ENCODE data around the gene ZC3HAV1. TPM values are rescaled to one million over a fixed set of nuclear protein-coding genes. Genes with fewer than 3 reads are reported as not detected.
A peak's percentile ranks its signal among the peaks of the same experiment; 100 is the strongest.
"Not testable (repeated sequence)": the region's sequence is repeated elsewhere in the genome, so short reads cannot be mapped to it uniquely, and the experiment has no call there.

ZC3HAV1 gene
- total RNA-seq, 4 donors from 2014 or later: 30.3 to 38.2 (median 31.7) TPM

- Histone ChIP-seq H3K9me3 (no peaks in the 10 kb centered on the region), H3K36me3 (peaks cover 0 to 13% (median 4%) of the 10 kb centered on the region in 3 donors), H3K27me3 (no peaks in the 10 kb centered on the region), H3K4me3 (peak overlapping the region in 1 of 4 donors; percentile 20), H3K27ac (peak overlapping the region in 1 of 4 donors; percentile 64), H3K4me1 (peaks cover 0 to 54% (median 28%) of the 10 kb centered on the region in 4 donors)
- DNase-seq (ENCODE audit: low spot score in 2 of 2): no peak
- no peak for TF ChIP-seq POLR2A (IDR thresholded peaks at IDR 0.05)
- TF ChIP-seq EP300 (IDR thresholded peaks at IDR 0.05): no peak
- TF ChIP-seq CTCF (IDR thresholded peaks at IDR 0.05): no peak
- 50 to 55% methylated on average over 3 of the region's 3 CpGs for WGBS, 2 donors
Observed at GRCh38 chr7:139094030-139094429, 15.5 kb downstream of the ZC3HAV1 start.

- H3K4me3 ChIP-seq; H3K27me3 ChIP-seq; DNase-seq (ENCODE audit: low spot score in 2 of 2); H3K9me3 ChIP-seq: not testable (repeated sequence)
- 85 to 91% methylated on average over 10 of the region's 10 CpGs for WGBS, 2 donors
- peaks cover 0 to 18% (median 4%) of the 10 kb centered on the region in 3 donors for H3K36me3 ChIP-seq
- peaks cover 0 to 49% (median 24%) of the 10 kb centered on the region in 4 donors for H3K4me1 ChIP-seq
- peak overlapping the region in 1 of 4 donors; percentile 64 for H3K27ac ChIP-seq
Observed at GRCh38 chr7:139093512-139093911, 16.0 kb downstream of the ZC3HAV1 start.

GRCh38 chr7:139092090-139092796 lies 17.3 kb downstream of the ZC3HAV1 start:
- H3K27ac ChIP-seq: no peak overlapping the region
- no peaks in the 10 kb centered on the region for H3K9me3 ChIP-seq
- H3K4me1 ChIP-seq: peaks cover 0 to 45% (median 23%) of the 10 kb centered on the region in 4 donors
- H3K4me3 ChIP-seq: no peak overlapping the region
- no peak for TF ChIP-seq EP300 (IDR thresholded peaks at IDR 0.05)
- no peak for TF ChIP-seq CTCF (IDR thresholded peaks at IDR 0.05)
- TF ChIP-seq POLR2A (IDR thresholded peaks at IDR 0.05): no peak
- H3K36me3 ChIP-seq: peaks cover 0 to 24% (median 7%) of the 10 kb centered on the region in 3 donors
- no peaks in the 10 kb centered on the region for H3K27me3 ChIP-seq
- no peak for DNase-seq (ENCODE audit: low spot score in 2 of 2)
- 80 to 85% methylated on average over 9 of the region's 9 CpGs for WGBS, 2 donors

- Histone ChIP-seq H3K27me3 (no peaks in the 10 kb centered on the region), H3K9me3 (no peaks in the 10 kb centered on the region), H3K36me3 (peaks cover 0 to 31% (median 7%) of the 10 kb centered on the region in 3 donors), H3K27ac (no peak overlapping the region), H3K4me1 (peaks cover 0 to 45% (median 23%) of the 10 kb centered on the region in 4 donors), H3K4me3 (no peak overlapping the region)
- DNase-seq (ENCODE audit: low spot score in 2 of 2): no peak
- 87 to 92% methylated on average over 15 of the region's 15 CpGs for WGBS, 2 donors
- TF ChIP-seq CTCF (IDR thresholded peaks at IDR 0.05) (no peak), POLR2A (IDR thresholded peaks at IDR 0.05) (no peak), EP300 (IDR thresholded peaks at IDR 0.05) (no peak)
Observed at GRCh38 chr7:139091677-139091996, 17.9 kb downstream of the ZC3HAV1 start.

GRCh38 chr7:139089118-139089517 lies 20.4 kb downstream of the ZC3HAV1 start:
- TF ChIP-seq EP300 (IDR thresholded peaks at IDR 0.05): no peak
- TF ChIP-seq CTCF (IDR thresholded peaks at IDR 0.05): no peak
- no peak for TF ChIP-seq POLR2A (IDR thresholded peaks at IDR 0.05)
- DNase-seq (ENCODE audit: low spot score in 2 of 2): no peak
- 97 to 100% methylated on average over 2 of the region's 2 CpGs for WGBS, 2 donors
- H3K27ac ChIP-seq: no peak overlapping the region
- no peaks in the 10 kb centered on the region for H3K9me3 ChIP-seq
- H3K36me3 ChIP-seq: peaks cover 2 to 56% (median 7%) of the 10 kb centered on the region in 3 donors
- no peaks in the 10 kb centered on the region for H3K27me3 ChIP-seq
- H3K4me3 ChIP-seq: no peak overlapping the region
- peaks cover 0 to 31% (median 8%) of the 10 kb centered on the region in 4 donors for H3K4me1 ChIP-seq
